OCI-LY1 (cell line): ENCODE measurements around the gene GALNT14.

ENCODE experiments used
- H2AFZ ChIP-seq: fragments of 200-600 bp; sonication (generic), shearing (Covaris generic); 2 replicates; pipeline ENCODE4 v1.6.0; 2014; ENCODE audit warnings: antibody characterized with exemption, mild to moderate bottlenecking, low read length
- H3F3A ChIP-seq: fragments of 200-600 bp; sonication (generic), shearing (Covaris generic); 2 replicates; pipeline ENCODE4 v1.6.0; 2014; ENCODE audit warnings: mild to moderate bottlenecking, antibody characterized with exemption, low read length, moderate library complexity; ENCODE audit not compliant: insufficient read depth
- H3K27ac ChIP-seq: fragments of 200-600 bp; sonication (generic); 2 replicates; pipeline ENCODE4 v1.5.1; 2014; ENCODE audit warnings: low read length, mixed run types, mild to moderate bottlenecking, low read depth; ENCODE audit not compliant: poor library complexity, severe bottlenecking
- H3K27me3 ChIP-seq: fragments of 200-600 bp; sonication (generic); 2 replicates; pipeline ENCODE4 v1.6.0; 2014; ENCODE audit warnings: antibody characterized with exemption, mild to moderate bottlenecking, low read length, moderate library complexity; ENCODE audit not compliant: insufficient read depth
- H3K36me3 ChIP-seq: fragments of 200-600 bp; sonication (generic); 2 replicates; pipeline ENCODE4 v1.6.1; 2014; ENCODE audit warnings: mild to moderate bottlenecking, antibody characterized with exemption, low read length, moderate library complexity, mixed read lengths; ENCODE audit not compliant: insufficient read depth
- H3K4me1 ChIP-seq: fragments of 200-600 bp; sonication (generic); 2 replicates; pipeline ENCODE4 v1.5.1; 2014; ENCODE audit warnings: mild to moderate bottlenecking, low read length, moderate library complexity; ENCODE audit not compliant: insufficient read depth, severe bottlenecking
- H3K4me2 ChIP-seq: fragments of 200-600 bp; sonication (generic), shearing (Covaris generic); 2 replicates; pipeline ENCODE4 v1.6.1; 2014; ENCODE audit warnings: low read length
- H3K4me3 ChIP-seq: fragments of 200-600 bp; sonication (generic); 2 replicates; pipeline ENCODE4 v1.5.1; 2014; ENCODE audit warnings: low read length, low read depth, mild to moderate bottlenecking, mixed read lengths; ENCODE audit not compliant: poor library complexity, severe bottlenecking
- H3K79me2 ChIP-seq: fragments of 200-600 bp; shearing (Covaris generic); 2 replicates; pipeline ENCODE4 v1.6.1; 2016; ENCODE audit warnings: mixed run types, low read length, mixed read lengths; ENCODE audit not compliant: insufficient read depth
- H3K9ac ChIP-seq: fragments of 200-600 bp; sonication (generic), shearing (Covaris generic); 2 replicates; pipeline ENCODE4 v1.6.1; 2014; ENCODE audit warnings: mild to moderate bottlenecking, low read length, mixed read lengths
- H3K9me2 ChIP-seq: fragments of 200-600 bp; sonication (generic), shearing (Covaris generic); 2 replicates; pipeline ENCODE4 v1.6.1; 2014; ENCODE audit warnings: low read depth, mild to moderate bottlenecking, low read length, mixed read lengths
- H3K9me3 ChIP-seq: fragments of 200-600 bp; shearing (Covaris generic); 2 replicates; pipeline ENCODE4 v1.6.1; 2014; ENCODE audit warnings: low read length, mixed read lengths
- H4K20me1 ChIP-seq: fragments of 200-600 bp; sonication (generic), shearing (Covaris generic); 2 replicates; pipeline ENCODE4 v1.6.0; 2016; ENCODE audit warnings: mild to moderate bottlenecking, low read length; ENCODE audit not compliant: insufficient read depth
- EZH2 ChIP-seq: fragments of 200-600 bp; sonication (generic), shearing (Covaris generic); IDR thresholded peaks from 2 replicates; pipeline ENCODE4 v1.8.0; 2017; ENCODE audit warnings: borderline replicate concordance, mixed run types, mild to moderate bottlenecking, antibody characterized with exemption, low read length, moderate library complexity, mixed read lengths
- TF ChIP-seq, protein P1 (sequence below): fragments of 200-600 bp; sonication (generic), shearing (Covaris generic); IDR thresholded peaks from 2 replicates; pipeline ENCODE4 v1.5.1; 2017; ENCODE audit warnings: mild to moderate bottlenecking, antibody characterized with exemption, low read length, moderate library complexity, mixed read lengths

GALNT14 gene

GRCh38 chr2:31037058-31037457, 101.2 kb downstream of the GALNT14 start:
- Histone ChIP-seq H3K79me2 (no peaks in the 10 kb centered on the region), H4K20me1 (no peaks in the 10 kb centered on the region)

DNA sequence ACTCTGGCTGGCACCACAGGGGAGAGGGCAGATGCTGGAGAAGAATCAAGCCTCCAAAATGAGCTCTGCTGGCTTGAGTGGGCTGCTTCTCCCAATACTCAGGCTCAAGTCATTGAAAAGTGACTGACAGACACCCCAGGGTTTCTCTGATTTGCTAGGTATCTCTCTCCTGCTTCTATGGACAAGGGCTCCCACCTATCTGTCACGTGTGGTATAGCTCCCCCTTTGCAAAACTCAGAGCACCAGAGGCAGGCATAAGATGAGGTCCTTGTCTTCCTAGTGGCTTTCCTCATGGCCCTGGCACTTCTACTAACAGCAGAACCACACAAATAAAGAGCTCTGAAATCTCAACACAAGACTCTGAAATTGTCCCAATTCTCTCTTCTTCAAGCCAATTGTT, 105.2 kb downstream of the GALNT14 start:
- H3K4me1 ChIP-seq = no peaks in the 10 kb centered on the region
- TF ChIP-seq, protein P1, sequence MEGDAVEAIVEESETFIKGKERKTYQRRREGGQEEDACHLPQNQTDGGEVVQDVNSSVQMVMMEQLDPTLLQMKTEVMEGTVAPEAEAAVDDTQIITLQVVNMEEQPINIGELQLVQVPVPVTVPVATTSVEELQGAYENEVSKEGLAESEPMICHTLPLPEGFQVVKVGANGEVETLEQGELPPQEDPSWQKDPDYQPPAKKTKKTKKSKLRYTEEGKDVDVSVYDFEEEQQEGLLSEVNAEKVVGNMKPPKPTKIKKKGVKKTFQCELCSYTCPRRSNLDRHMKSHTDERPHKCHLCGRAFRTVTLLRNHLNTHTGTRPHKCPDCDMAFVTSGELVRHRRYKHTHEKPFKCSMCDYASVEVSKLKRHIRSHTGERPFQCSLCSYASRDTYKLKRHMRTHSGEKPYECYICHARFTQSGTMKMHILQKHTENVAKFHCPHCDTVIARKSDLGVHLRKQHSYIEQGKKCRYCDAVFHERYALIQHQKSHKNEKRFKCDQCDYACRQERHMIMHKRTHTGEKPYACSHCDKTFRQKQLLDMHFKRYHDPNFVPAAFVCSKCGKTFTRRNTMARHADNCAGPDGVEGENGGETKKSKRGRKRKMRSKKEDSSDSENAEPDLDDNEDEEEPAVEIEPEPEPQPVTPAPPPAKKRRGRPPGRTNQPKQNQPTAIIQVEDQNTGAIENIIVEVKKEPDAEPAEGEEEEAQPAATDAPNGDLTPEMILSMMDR = no peak
- no peak for TF ChIP-seq EZH2
- H3K9me2 ChIP-seq = no peaks in the 10 kb centered on the region
- H2AFZ ChIP-seq = no peak overlapping the region
- H3K27me3 ChIP-seq = no peaks in the 10 kb centered on the region
- H3K79me2 ChIP-seq = no peaks in the 10 kb centered on the region
- H3K9ac ChIP-seq = no peak overlapping the region
- H3K9me3 ChIP-seq = peaks cover 8% of the 10 kb centered on the region; the same call in 1 of the 2 replicates
- H3K27ac ChIP-seq = no peak overlapping the region
- H3K4me3 ChIP-seq = no peak overlapping the region
- H3K36me3 ChIP-seq = no peaks in the 10 kb centered on the region
- H3K4me2 ChIP-seq = no peak overlapping the region
- H4K20me1 ChIP-seq = no peaks in the 10 kb centered on the region
- H3F3A ChIP-seq = no peaks in the 10 kb centered on the region

More at GRCh38 chr2:31037058-31037457, 101.2 kb downstream of the GALNT14 start:
- H3K4me3 ChIP-seq = no peak overlapping the region
- H3K9me2 ChIP-seq = no peaks in the 10 kb centered on the region
- H3F3A ChIP-seq = no peaks in the 10 kb centered on the region
- no peak overlapping the region for H3K4me2 ChIP-seq
- no peaks in the 10 kb centered on the region for H3K27me3 ChIP-seq
- no peak overlapping the region for H2AFZ ChIP-seq
- H3K27ac ChIP-seq = no peak overlapping the region
- peaks cover 8% of the 10 kb centered on the region; the same call in 1 of the 2 replicates for H3K9me3 ChIP-seq
- H3K4me1 ChIP-seq = no peaks in the 10 kb centered on the region
- H3K36me3 ChIP-seq = no peaks in the 10 kb centered on the region
- no peak for TF ChIP-seq EZH2
- TF ChIP-seq, protein P1 = no peak
- no peak overlapping the region for H3K9ac ChIP-seq

GRCh38 chr2:31032475-31032874, 105.8 kb downstream of the GALNT14 start:
- no peak overlapping the region for H3K27ac ChIP-seq
- no peaks in the 10 kb centered on the region for H3K79me2 ChIP-seq
- no peak overlapping the region for H3K9ac ChIP-seq
- no peak overlapping the region for H3K4me3 ChIP-seq
- no peak overlapping the region for H3K4me2 ChIP-seq
- no peaks in the 10 kb centered on the region for H3K4me1 ChIP-seq
- H3K36me3 ChIP-seq = no peaks in the 10 kb centered on the region
- H3F3A ChIP-seq = no peaks in the 10 kb centered on the region
- H2AFZ ChIP-seq = no peak overlapping the region
- H3K27me3 ChIP-seq = no peaks in the 10 kb centered on the region
- no peaks in the 10 kb centered on the region for H3K9me2 ChIP-seq
- H4K20me1 ChIP-seq = no peaks in the 10 kb centered on the region
- TF ChIP-seq, protein P1 = no peak
- TF ChIP-seq EZH2 = no peak
- H3K9me3 ChIP-seq = peaks cover 7% of the 10 kb centered on the region; the same call in 1 of the 2 replicates
